PC-3 (cell line): ENCODE results near the gene SMIM15. TPM values are rescaled to one million over a fixed set of nuclear protein-coding genes. Genes with fewer than 3 reads are reported as not detected.

Experiments
- ATAC-seq: fragments of 200-7000 bp; cut with Tn5 transposase; 2 replicates; pipeline ENCODE4 v1.9.1; 2020; ENCODE audit warnings: mild to moderate bottlenecking, moderate library complexity
- Bru-seq: library from RNA; stranded (reverse); fragments of 400-500 nt; gene quantifications from one replicate; lab custom pipeline; 2021; lab: Mats Ljungman, UMichigan
- BruChase-seq, 2 experiments: library from RNA; stranded (reverse); fragments of 400-500 nt; gene quantifications; one replicate each; lab custom pipeline; 2021; lab: Mats Ljungman, UMichigan
- BruUV-seq: library from RNA; stranded (reverse); fragments of 400-500 nt; replicated peaks from 2 replicates; lab custom pipeline; 2021; lab: Mats Ljungman, UMichigan
- CTCF ChIA-PET: fragments of 300-600 bp; sonication (Branson Sonifier 250); formaldehyde crosslinking; loops from one replicate; lab custom pipeline; 2022; ENCODE audit warnings: antibody characterized with exemption; lab: Charles Lee
- POLR2A ChIA-PET: fragments of 300-600 bp; sonication (Branson Sonifier 250); formaldehyde crosslinking; loops from one replicate; lab custom pipeline; 2022; ENCODE audit warnings: antibody characterized with exemption; ENCODE audit not compliant: unreplicated experiment; lab: Charles Lee
- DNase-seq: peaks from one replicate; pipeline ENCODE4 v3.0.0-alpha.2; 2015
- H2AFZ ChIP-seq: fragments of 300-600 bp; sonication (generic); 2 replicates; pipeline ENCODE4 v1.6.0; 2016; ENCODE audit warnings: antibody characterized with exemption, low read length
- H3F3A ChIP-seq: fragments of 300-600 bp; sonication (generic); one replicate; pipeline ENCODE4 v1.6.0; 2017; ENCODE audit warnings: antibody characterized with exemption, low read length, control low read depth, mild to moderate bottlenecking; ENCODE audit not compliant: unreplicated experiment
- H3K27ac ChIP-seq: fragments of 300-600 bp; sonication (generic); 2 replicates; pipeline ENCODE4 v1.5.1; 2016; ENCODE audit warnings: mild to moderate bottlenecking, low read length
- H3K27me3 ChIP-seq: fragments of 300-600 bp; sonication (generic); 2 replicates; pipeline ENCODE4 v1.6.1; 2016; ENCODE audit warnings: low read length, mixed read lengths
- H3K36me3 ChIP-seq: fragments of 300-600 bp; sonication (generic); 2 replicates; pipeline ENCODE4 v1.6.1; 2016; ENCODE audit warnings: low read depth, mixed run types, low read length, mixed read lengths
- H3K4me1 ChIP-seq: fragments of 300-600 bp; sonication (generic); 2 replicates; pipeline ENCODE4 v1.5.1; 2016; ENCODE audit warnings: low read length; ENCODE audit not compliant: insufficient read depth
- H3K4me2 ChIP-seq: fragments of 300-600 bp; sonication (generic); 2 replicates; pipeline ENCODE4 v1.6.0; 2016; ENCODE audit warnings: low read length
- H3K4me3 ChIP-seq: fragments of 300-600 bp; sonication (generic); 2 replicates; pipeline ENCODE4 v1.5.1; 2016; ENCODE audit warnings: mild to moderate bottlenecking, low read length, mixed read lengths
- H3K79me2 ChIP-seq: fragments of 300-600 bp; sonication (generic); 2 replicates; pipeline ENCODE4 v1.6.1; 2017; ENCODE audit warnings: low read length, mixed read lengths
- H3K9ac ChIP-seq: fragments of 300-600 bp; sonication (generic); 2 replicates; pipeline ENCODE4 v1.6.0; 2016; ENCODE audit warnings: mild to moderate bottlenecking, low read length
- H3K9me2 ChIP-seq: fragments of 300-600 bp; sonication (generic); replicated peaks from 2 replicates; pipeline ENCODE4 v1.6.1; 2016; ENCODE audit warnings: mixed run types, low read length, mixed read lengths
- H3K9me3 ChIP-seq: fragments of 300-600 bp; sonication (generic); 2 replicates; pipeline ENCODE4 v1.6.1; 2016; ENCODE audit warnings: low read length, mixed read lengths
- H4K20me1 ChIP-seq: fragments of 300-600 bp; sonication (generic); 2 replicates; pipeline ENCODE4 v1.6.1; 2016; ENCODE audit warnings: low read length, mixed read lengths
- EZH2 ChIP-seq: fragments of 300-600 bp; sonication (generic); IDR thresholded peaks from one replicate; pipeline ENCODE4 v1.6.1; 2017; ENCODE audit warnings: antibody characterized with exemption, mild to moderate bottlenecking, low read length; ENCODE audit not compliant: unreplicated experiment
- EZH2phosphoT487 ChIP-seq: fragments of 300-600 bp; sonication (generic); IDR thresholded peaks from 2 replicates; pipeline ENCODE4 v1.6.1; 2018; ENCODE audit warnings: mild to moderate bottlenecking, antibody characterized with exemption, low read length, borderline replicate concordance
- intact Hi-C: fragments of 100-400 bp; cut with micrococcal nuclease; formaldehyde crosslinking; loops from 2 replicates; pipeline ENCODE4 v1.9.0; 2023
- long read RNA-seq: library from polyadenylated mRNA; unstranded; transcript quantifications from one replicate; pipeline ENCODE4 v2.0.0, GENCODE V29; 2021; ENCODE audit not compliant: unreplicated experiment
- total RNA-seq: library from RNA; depleted of rRNA; stranded (reverse); fragments of >200 nt; gene quantifications from 2 replicates; pipeline ENCODE4 v1.2.3, GENCODE V29; 2014; rRNA removed
- TF ChIP-seq, protein P1 (sequence below): fragments of 300-600 bp; sonication (generic); conservative IDR thresholded peaks from 2 replicates; pipeline ENCODE4 v1.5.1; 2017; ENCODE audit warnings: antibody characterized with exemption, low read depth, mild to moderate bottlenecking, low read length

The SMIM15 gene, protein sequence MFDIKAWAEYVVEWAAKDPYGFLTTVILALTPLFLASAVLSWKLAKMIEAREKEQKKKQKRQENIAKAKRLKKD
- total RNA-seq, result 61.7 and 76.3 TPM in 2 replicates
- percentile 94 among the genes with signal in this experiment for Bru-seq, nascent RNA
- BruChase-seq, experiment 1, labeled RNA remaining after a 6-hour chase, result percentile 99 among the genes with signal in this experiment
- BruChase-seq, experiment 2, labeled RNA remaining after a 2-hour chase, result percentile 98 among the genes with signal in this experiment
- long read RNA-seq, transcript SMIM15-201 (3 exons, 2,889 nt), result major isoform, 144 of 154 reads
- long read RNA-seq, partial matches to known transcripts, result 0 of 154 reads
- long read RNA-seq, other reads (novel, unspliced or antisense), result 8 of 154 reads

DNA sequence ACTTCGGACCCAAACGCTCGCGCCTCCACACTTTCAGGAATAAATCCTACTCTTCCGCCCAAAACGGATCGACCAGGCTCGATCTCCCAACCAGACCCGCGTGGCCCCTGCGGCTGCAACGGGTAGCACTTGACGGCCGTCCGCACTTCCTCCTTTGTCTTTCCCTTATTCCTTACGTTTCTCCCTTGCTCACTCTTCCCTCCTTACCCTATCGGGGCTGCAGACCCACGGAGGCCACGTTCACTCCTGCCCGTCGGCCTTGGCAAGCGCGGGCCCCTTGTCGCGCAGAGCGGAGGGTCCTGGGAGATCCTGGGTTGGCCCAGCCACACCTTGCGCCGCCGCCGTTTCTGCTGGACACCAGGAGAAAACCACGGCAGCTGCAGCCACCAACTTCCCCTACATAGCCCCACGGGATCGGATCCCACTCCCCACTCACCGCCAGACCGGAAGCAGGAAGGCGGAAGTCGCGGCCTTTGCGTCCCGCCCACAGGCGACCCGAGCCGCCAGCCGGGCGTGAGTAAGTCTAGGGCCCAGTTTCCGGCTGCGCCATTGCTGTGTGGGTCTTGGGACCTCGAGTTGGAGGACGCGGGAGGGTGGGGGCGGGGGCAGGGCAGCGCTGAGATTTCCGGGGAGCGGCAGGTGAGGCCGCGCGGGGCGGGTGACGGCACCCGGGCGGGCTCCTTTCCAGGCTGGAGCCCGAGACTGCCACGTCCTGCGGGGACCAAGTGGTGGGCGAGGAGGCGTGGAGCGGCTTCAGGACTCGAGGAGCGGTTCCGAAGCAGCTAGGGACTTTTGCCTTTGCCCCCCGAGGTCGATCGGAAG is at the start of gene SMIM15:
SMIM15 (minus strand) TSS at position 459 of the 822 bp plus-strand sequence. CDS start 2,297 bp downstream, outside the sequence.
- no peaks in the 10 kb centered on the region for H4K20me1 ChIP-seq
- BruUV-seq, result TSS peak; percentile 55
- DNase-seq (peak; percentile 83), ATAC-seq (peak; percentile 92)
- CTCF ChIA-PET, result interaction anchor here (0.6 kb wide), 1 partner anchor 165 kb away, joined by 10 read pairs; no protein-coding TSS in a partner anchor
- peaks cover 63% of the 10 kb centered on the region for H3K79me2 ChIP-seq
- H2AFZ ChIP-seq, result peak within 1 kb of the TSS; percentile 97
- H3F3A ChIP-seq, result no peaks in the 10 kb centered on the region
- H3K4me1 ChIP-seq, result peaks cover 31% of the 10 kb centered on the region
- peak within 1 kb of the TSS; percentile 88 for H3K27ac ChIP-seq
- peak within 1 kb of the TSS; percentile 98 for H3K9ac ChIP-seq
- peak within 1 kb of the TSS; percentile 91 for H3K4me2 ChIP-seq
- POLR2A ChIA-PET, result no interaction called here
- peak within 1 kb of the TSS; percentile 98 for H3K4me3 ChIP-seq
- no peak for TF ChIP-seq EZH2phosphoT487
- no peaks in the 10 kb centered on the region for H3K9me2 ChIP-seq
- H3K27me3 ChIP-seq, result no peaks in the 10 kb centered on the region
- H3K9me3 ChIP-seq, result no peaks in the 10 kb centered on the region
- intact Hi-C loops, result loop anchor here (2.0 to 5.0 kb wide), 3 partner anchors 107 to 215 kb away; partner anchors contain the start of genes ERCC8 and NDUFAF2
- H3K36me3 ChIP-seq, result peaks cover 14% of the 10 kb centered on the region

DNA sequence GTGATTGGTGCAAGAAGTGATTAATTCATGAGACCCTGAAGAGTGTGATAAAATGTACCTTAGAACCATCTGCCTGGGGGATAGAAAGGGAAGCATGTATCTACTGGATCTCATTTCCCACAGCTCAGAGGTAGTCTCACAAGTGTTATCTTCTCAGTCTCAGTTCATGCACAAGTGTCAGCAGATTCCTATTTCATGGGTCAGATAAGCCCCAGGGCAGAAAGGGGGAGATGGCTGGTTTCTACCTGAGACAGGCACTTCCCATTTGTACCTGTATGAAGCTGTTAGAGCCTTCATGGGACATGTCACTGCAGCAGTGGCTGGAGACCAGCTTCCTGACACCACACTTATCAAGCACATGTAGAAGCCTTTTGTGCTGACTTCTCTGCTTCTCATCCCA is 45.6 kb upstream of the SMIM15 start:
- ATAC-seq (no peak), DNase-seq (no peak)
- ChIA-PET CTCF (no interaction called here), POLR2A (no interaction called here)
- Histone ChIP-seq H3K4me1 (no peaks in the 10 kb centered on the region), H3K4me2 (no peak overlapping the region), H3K36me3 (no peaks in the 10 kb centered on the region), H3K27me3 (no peaks in the 10 kb centered on the region), H2AFZ (no peak overlapping the region), H4K20me1 (no peaks in the 10 kb centered on the region), H3K9me2 (no peaks in the 10 kb centered on the region), H3K9me3 (no peaks in the 10 kb centered on the region), H3F3A (no peaks in the 10 kb centered on the region), H3K27ac (no peak overlapping the region), H3K79me2 (no peaks in the 10 kb centered on the region), H3K9ac (no peak overlapping the region), H3K4me3 (no peak overlapping the region)
- TF ChIP-seq, protein P1, sequence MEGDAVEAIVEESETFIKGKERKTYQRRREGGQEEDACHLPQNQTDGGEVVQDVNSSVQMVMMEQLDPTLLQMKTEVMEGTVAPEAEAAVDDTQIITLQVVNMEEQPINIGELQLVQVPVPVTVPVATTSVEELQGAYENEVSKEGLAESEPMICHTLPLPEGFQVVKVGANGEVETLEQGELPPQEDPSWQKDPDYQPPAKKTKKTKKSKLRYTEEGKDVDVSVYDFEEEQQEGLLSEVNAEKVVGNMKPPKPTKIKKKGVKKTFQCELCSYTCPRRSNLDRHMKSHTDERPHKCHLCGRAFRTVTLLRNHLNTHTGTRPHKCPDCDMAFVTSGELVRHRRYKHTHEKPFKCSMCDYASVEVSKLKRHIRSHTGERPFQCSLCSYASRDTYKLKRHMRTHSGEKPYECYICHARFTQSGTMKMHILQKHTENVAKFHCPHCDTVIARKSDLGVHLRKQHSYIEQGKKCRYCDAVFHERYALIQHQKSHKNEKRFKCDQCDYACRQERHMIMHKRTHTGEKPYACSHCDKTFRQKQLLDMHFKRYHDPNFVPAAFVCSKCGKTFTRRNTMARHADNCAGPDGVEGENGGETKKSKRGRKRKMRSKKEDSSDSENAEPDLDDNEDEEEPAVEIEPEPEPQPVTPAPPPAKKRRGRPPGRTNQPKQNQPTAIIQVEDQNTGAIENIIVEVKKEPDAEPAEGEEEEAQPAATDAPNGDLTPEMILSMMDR, result no peak
- TF ChIP-seq EZH2, result no peak
- TF ChIP-seq EZH2phosphoT487, result no peak
- intact Hi-C loops, result no loop called here
- BruUV-seq, result no TSS peak

DNA sequence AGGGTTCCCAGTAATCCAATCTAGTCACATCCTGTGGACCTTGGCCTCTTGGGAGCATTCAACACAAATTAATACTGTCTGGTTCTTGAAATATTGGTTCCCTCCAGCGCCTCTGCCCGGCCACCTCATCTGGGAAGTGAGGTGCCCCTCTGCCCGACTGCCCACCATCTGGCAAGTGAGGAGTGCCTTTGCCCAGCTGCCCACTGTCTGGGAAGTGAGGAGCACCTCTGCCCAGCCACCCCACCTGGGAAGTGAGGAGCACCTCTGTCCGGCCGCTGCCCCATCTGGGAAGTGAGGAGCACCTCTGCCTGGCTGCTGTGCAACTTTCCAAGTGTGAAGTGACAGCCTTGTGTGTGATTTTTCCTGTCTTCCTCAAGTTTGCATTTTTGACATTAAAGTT is 42.7 kb upstream of the SMIM15 start:
- Histone ChIP-seq H3K79me2 (no peaks in the 10 kb centered on the region), H3K27ac (no peak overlapping the region), H3F3A (no peaks in the 10 kb centered on the region), H3K9ac (no peak overlapping the region), H3K9me3 (no peaks in the 10 kb centered on the region), H3K4me2 (no peak overlapping the region), H3K4me1 (no peaks in the 10 kb centered on the region), H3K36me3 (no peaks in the 10 kb centered on the region), H4K20me1 (no peaks in the 10 kb centered on the region), H3K27me3 (no peaks in the 10 kb centered on the region), H2AFZ (no peak overlapping the region), H3K9me2 (no peaks in the 10 kb centered on the region), H3K4me3 (no peak overlapping the region)
- BruUV-seq, result no TSS peak
- intact Hi-C loops, result no loop called here
- ChIA-PET POLR2A (no interaction called here), CTCF (no interaction called here)
- ATAC-seq (no peak), DNase-seq (no peak)
- TF ChIP-seq EZH2 (no peak), EZH2phosphoT487 (no peak)
- TF ChIP-seq, protein P1, result no peak
